H1 (cell line): ENCODE data around the gene EIF4EBP3. TPM values are rescaled to one million over a fixed set of nuclear protein-coding genes. Genes with fewer than 3 reads are reported as not detected.
"Not testable (repeated sequence)": the region's sequence is repeated elsewhere in the genome, so short reads cannot be mapped to it uniquely, and the experiment has no call there.

Experiments used
- CTCF ChIA-PET: fragments of 300-600 bp; sonication (Branson Sonifier 250); formaldehyde crosslinking; loops from one replicate; lab custom pipeline; 2021; ENCODE audit not compliant: partially characterized antibody; lab: Charles Lee
- POLR2A ChIA-PET: fragments of 300-600 bp; sonication (Branson Sonifier 250); formaldehyde crosslinking; loops from one replicate; lab custom pipeline; 2021; ENCODE audit warnings: inconsistent platforms; ENCODE audit not compliant: partially characterized antibody; lab: Charles Lee
- DNase-seq, 2 experiments: peaks; one replicate each; pipeline versions ENCODE4 v3.0.0 to v3.0.0-alpha.2; 2010 to 2022; ENCODE audit warnings: low spot score in 2 of 2, low read depth in 1 of 2, mixed read lengths in 1 of 2
- FAIRE-seq: peaks from 2 replicates; lab custom pipeline; 2011; peaks lifted over from hg19 to GRCh38; lab: Jason Lieb, UNC
- H2AFZ ChIP-seq: 2 replicates; pipeline ENCODE4 v1.8.1; 2012; ENCODE audit warnings: low read length, inconsistent platforms
- H2AK5ac ChIP-seq: 2 replicates; pipeline ENCODE4 v1.6.1; 2013; ENCODE audit warnings: low read depth, low read length
- H2BK120ac ChIP-seq: replicated peaks from 2 replicates; pipeline ENCODE3; 2013; ENCODE audit warnings: low read depth, low read length, inconsistent platforms
- H2BK12ac ChIP-seq: 2 replicates; pipeline ENCODE4 v1.6.1; 2013; ENCODE audit warnings: low read depth, low read length
- H2BK15ac ChIP-seq: 2 replicates; pipeline ENCODE4 v1.6.1; 2013; ENCODE audit warnings: low read length
- H2BK20ac ChIP-seq: 2 replicates; pipeline ENCODE4 v1.6.1; 2013; ENCODE audit warnings: low read length
- H2BK5ac ChIP-seq: 2 replicates; pipeline ENCODE4 v1.6.1; 2013; ENCODE audit warnings: low read depth, low read length
- H3K14ac ChIP-seq: 2 replicates; pipeline ENCODE4 v1.6.1; 2013; ENCODE audit warnings: inconsistent platforms; ENCODE audit not compliant: insufficient read length
- H3K18ac ChIP-seq: 2 replicates; pipeline ENCODE4 v1.6.1; 2013; ENCODE audit warnings: low read length; ENCODE audit errors: extremely low read depth
- H3K23ac ChIP-seq: 2 replicates; pipeline ENCODE4 v1.6.1; 2013; ENCODE audit warnings: inconsistent platforms; ENCODE audit not compliant: insufficient read length
- H3K23me2 ChIP-seq: 2 replicates; pipeline ENCODE4 v1.6.1; 2013; ENCODE audit warnings: low read depth, low read length
- H3K27ac ChIP-seq: 2 replicates; pipeline ENCODE4 v1.6.1; 2011; ENCODE audit warnings: low read depth, low read length, inconsistent platforms
- H3K27me3 ChIP-seq, 4 experiments: replicated peaks in 1 of 4; 1 replicate in 1 of 4; 2 replicates in 3 of 4; pipeline versions ENCODE4 v1.6.1 to v1.8.1; 2011 to 2013; ENCODE audit warnings: low read length in 3 of 4, mild to moderate bottlenecking in 3 of 4, inconsistent platforms in 2 of 4, mixed read lengths in 2 of 4, moderate library complexity in 1 of 4; ENCODE audit not compliant: control insufficient read depth in 3 of 4, insufficient read depth in 3 of 4; ENCODE audit errors: extremely low read depth in 1 of 4
- H3K36me3 ChIP-seq, 4 experiments: 2 replicates each; pipeline versions ENCODE4 v1.6.1 to v1.8.1; 2011 to 2013; ENCODE audit warnings: mild to moderate bottlenecking in 4 of 4, low read length in 3 of 4, moderate library complexity in 2 of 4, control low read depth in 1 of 4, inconsistent platforms in 1 of 4; ENCODE audit not compliant: insufficient read depth in 4 of 4, control insufficient read depth in 2 of 4
- H3K4ac ChIP-seq: replicated peaks from 2 replicates; pipeline ENCODE3; 2013; ENCODE audit warnings: low read length, low read depth, mixed read lengths, inconsistent platforms; ENCODE audit not compliant: insufficient read length
- H3K4me1 ChIP-seq, 4 experiments: replicated peaks in 1 of 4; 1 replicate in 1 of 4; 2 replicates in 3 of 4; pipeline versions ENCODE4 v1.6.1 to v1.8.1; 2011 to 2013; ENCODE audit warnings: low read length in 3 of 4, inconsistent platforms in 2 of 4, mixed read lengths in 1 of 4; ENCODE audit not compliant: insufficient read depth in 4 of 4, control insufficient read depth in 3 of 4
- H3K4me2 ChIP-seq, 2 experiments: 2 replicates each; pipeline versions ENCODE4 v1.6.1 to v1.8.1; 2011 to 2013; ENCODE audit warnings: low read depth in 2 of 2, low read length in 2 of 2, control low read depth in 1 of 2, inconsistent platforms in 1 of 2, mild to moderate bottlenecking in 1 of 2; ENCODE audit not compliant: insufficient read depth in 1 of 2
- H3K4me3 ChIP-seq, 4 experiments: fragments of 200-600, 300-600 bp in 1 of 4; sonication (generic), shearing (Covaris generic), sonication (Bioruptor Twin) in 1 of 4; 2 replicates each; pipeline versions ENCODE4 v1.5.1 to v1.8.1; 2011 to 2016; ENCODE audit warnings: low read length in 4 of 4, low read depth in 3 of 4, control low read depth in 2 of 4, inconsistent platforms in 2 of 4, mild to moderate bottlenecking in 2 of 4, mixed read lengths in 1 of 4, moderate library complexity in 1 of 4; ENCODE audit not compliant: insufficient read depth in 2 of 4; ENCODE audit errors: extremely low read depth in 1 of 4
- H3K56ac ChIP-seq: replicated peaks from 2 replicates; pipeline ENCODE3; 2013; ENCODE audit warnings: low read depth, mild to moderate bottlenecking, mixed read lengths, low read length, inconsistent platforms; ENCODE audit not compliant: insufficient read length
- H3K79me1 ChIP-seq: 2 replicates; pipeline ENCODE4 v1.6.1; 2013; ENCODE audit warnings: low read depth, low read length, control low read depth
- H3K79me2 ChIP-seq, 2 experiments: 2 replicates each; pipeline versions ENCODE4 v1.6.1 to v1.8.1; 2012 to 2013; ENCODE audit warnings: low read length in 2 of 2, mild to moderate bottlenecking in 2 of 2, inconsistent platforms in 1 of 2; ENCODE audit not compliant: insufficient read depth in 2 of 2, control insufficient read depth in 1 of 2
- H3K9ac ChIP-seq, 4 experiments: replicated peaks in 1 of 4; 1 replicate in 1 of 4; 2 replicates in 3 of 4; pipeline versions ENCODE4 v1.6.1 to v1.8.1; 2011 to 2013; ENCODE audit warnings: low read depth in 3 of 4, low read length in 3 of 4, control low read depth in 2 of 4, mild to moderate bottlenecking in 2 of 4, moderate library complexity in 2 of 4, inconsistent platforms in 1 of 4; ENCODE audit errors: extremely low read depth in 1 of 4
- H3K9me3 ChIP-seq, 2 experiments: 2 replicates each; pipeline versions ENCODE4 v1.6.1 to v1.8.1; 2012 to 2013; ENCODE audit warnings: mild to moderate bottlenecking in 2 of 2, moderate library complexity in 2 of 2, control low read depth in 1 of 2, inconsistent platforms in 1 of 2, low read depth in 1 of 2, low read length in 1 of 2, mixed read lengths in 1 of 2; ENCODE audit not compliant: insufficient read depth in 2 of 2
- H4K20me1 ChIP-seq, 2 experiments: replicated peaks in 1 of 2; 2 replicates each; pipeline versions ENCODE3 to v1.8.1; 2011 to 2013; ENCODE audit warnings: inconsistent platforms in 2 of 2, low read length in 2 of 2, mild to moderate bottlenecking in 1 of 2; ENCODE audit not compliant: insufficient read depth in 2 of 2, control insufficient read depth in 1 of 2
- H4K5ac ChIP-seq: 2 replicates; pipeline ENCODE4 v1.6.1; 2013; ENCODE audit warnings: low read length, low read depth, mixed read lengths, inconsistent platforms; ENCODE audit not compliant: insufficient read length
- H4K8ac ChIP-seq: 2 replicates; pipeline ENCODE4 v1.8.0; 2013; ENCODE audit warnings: mild to moderate bottlenecking, moderate library complexity, low read length, inconsistent platforms; ENCODE audit not compliant: insufficient read depth; ENCODE audit errors: extremely low read depth
- H4K91ac ChIP-seq: replicated peaks from 2 replicates; pipeline ENCODE3; 2013; ENCODE audit warnings: low read length, mixed read lengths, inconsistent platforms; ENCODE audit not compliant: insufficient read length
- WGBS, 2 experiments: shearing (Covaris generic) in 1 of 2; methylation state at CpG; one replicate each; pipeline versions ENCODE4 v1.1.6 to v1.1.7; 2013 to 2015; ENCODE audit warnings: low lambda C conversion rate in 2 of 2, mixed read lengths in 2 of 2, inconsistent platforms in 1 of 2, low coverage in 1 of 2, missing lambda C conversion rate in 1 of 2; ENCODE audit not compliant: insufficient replicate concordance in 2 of 2, insufficient coverage in 1 of 2, insufficient read length in 1 of 2; ENCODE audit errors: extremely low coverage in 1 of 2, missing lambda C conversion rate in 1 of 2; 5-methylcytosine and 5-hydroxymethylcytosine counted together
- polyA plus RNA-seq, 7 experiments: library from polyadenylated mRNA; depleted of rRNA in 3 of 7; stranded (reverse) in 5 of 7; unstranded in 2 of 7; fragments of >200 nt in 5 of 7; fragments of 200-250 nt in 2 of 7; gene quantifications; 1 replicate in 5 of 7; 2 replicates in 1 of 7; 4 replicates in 1 of 7; pipeline versions ENCODE4 v1.2.1 to v1.2.3, GENCODE V29; 2011 to 2013; ENCODE audit warnings: missing spikeins in 2 of 7, mixed read lengths in 2 of 7
- total RNA-seq: library from RNA; stranded (reverse); fragmentation: NEBNext Ultra II Directional; extraction: Animal tissue kit (Norgen Biotek cat#: 25700); gene quantifications from 2 replicates; pipeline ENCODE4 v1.2.1, GENCODE V29; 2021

Gene EIF4EBP3
- total and polyA plus RNA-seq, 2 of the 8 experiments (the other 6 are each of a cell fraction or from before 2014, with no cell fraction given): 11.1 to 11.7 TPM

- not testable (repeated sequence) for H3K79me2 ChIP-seq, H3K23me2 ChIP-seq, H3K4me2 ChIP-seq, H2BK120ac ChIP-seq, H3K79me1 ChIP-seq, H4K20me1 ChIP-seq, H4K91ac ChIP-seq, H4K5ac ChIP-seq, H2BK12ac ChIP-seq, H2AFZ ChIP-seq, H3K4ac ChIP-seq, FAIRE-seq, H3K56ac ChIP-seq, H3K14ac ChIP-seq, DNase-seq, H4K8ac ChIP-seq, H3K27me3 ChIP-seq, H2BK15ac ChIP-seq, H3K36me3 ChIP-seq, H3K18ac ChIP-seq, H3K27ac ChIP-seq, H2AK5ac ChIP-seq, H3K9ac ChIP-seq, H2BK5ac ChIP-seq, H3K4me3 ChIP-seq, H2BK20ac ChIP-seq, H3K9me3 ChIP-seq, H3K23ac ChIP-seq, H3K4me1 ChIP-seq
- ChIA-PET CTCF (interaction anchor here (2.0 to 4.1 kb wide), 2 partner anchors 13 to 56 kb away, joined by 5 to 20 read pairs; no protein-coding TSS in a partner anchor), POLR2A (interaction anchor here (0.6 to 1.2 kb wide), 2 partner anchors 14 to 360 kb away, joined by 3 read pairs; no protein-coding TSS in a partner anchor)
- WGBS, 2 experiments: 92% methylated on average over 6 of the region's 6 CpGs; no CpG with 5 or more reads in 1 of the 2 experiments
These were observed 31.8 kb downstream of the EIF4EBP3 start for GRCh38 chr5:140579188-140579747.
